Fibroblast of lung (primary cell): ENCODE results near the gene MAGI2.

Source experiments
- CTCF ChIP-seq, 2 donors: IDR thresholded peaks in 1 of 2; conservative IDR thresholded peaks in 1 of 2; 1 replicate in 1 of 2; 2 replicates in 1 of 2; pipeline ENCODE4 v1.5.1; 2011 to 2012; ENCODE audit warnings: low read length in 2 of 2, control low read depth in 1 of 2, inconsistent platforms in 1 of 2, low read depth in 1 of 2, mild to moderate bottlenecking in 1 of 2
- EZH2 ChIP-seq: IDR thresholded peaks from 2 replicates; pipeline ENCODE4 v1.5.1; 2012; ENCODE audit warnings: low read length, control low read depth, mild to moderate bottlenecking; ENCODE audit errors: missing control alignments

DNA sequence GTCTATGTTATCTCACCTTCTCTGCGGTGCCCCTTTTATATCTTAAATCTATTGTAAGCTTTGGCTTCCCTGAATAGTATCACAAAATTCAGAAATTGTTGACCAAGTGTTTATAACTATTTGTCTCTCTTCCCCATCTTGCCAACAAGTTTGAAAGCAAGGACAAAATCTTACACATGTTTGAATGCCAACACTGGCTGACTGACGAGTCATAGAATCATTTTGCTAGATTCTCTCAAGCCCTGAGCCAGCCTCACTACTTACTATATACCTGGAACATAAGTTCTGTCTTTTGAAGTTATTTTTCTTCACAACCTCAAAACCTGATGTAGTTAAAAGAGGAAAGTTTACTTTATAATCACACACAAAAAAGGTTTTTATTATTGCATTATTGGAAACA is 954.2 kb downstream of the MAGI2 start:
- TF ChIP-seq CTCF (conservative IDR thresholded peaks at IDR 0.05 in 1 of 2, IDR thresholded peaks at IDR 0.05 in 1 of 2; ENCODE audit: low read depth in 1 of 2, low read length in 2 of 2) (no peak), EZH2 (no peak)
